Hepatic stellate cell (primary cell): ENCODE measurements around the gene TUFT1.
"Not testable (repeated sequence)": the region's sequence is repeated elsewhere in the genome, so short reads cannot be mapped to it uniquely, and the experiment has no call there.

Experiments used
- DNase-seq: peaks from one replicate; pipeline ENCODE4 v3.0.0; 2011; ENCODE audit warnings: low spot score

TUFT1 gene

DNA sequence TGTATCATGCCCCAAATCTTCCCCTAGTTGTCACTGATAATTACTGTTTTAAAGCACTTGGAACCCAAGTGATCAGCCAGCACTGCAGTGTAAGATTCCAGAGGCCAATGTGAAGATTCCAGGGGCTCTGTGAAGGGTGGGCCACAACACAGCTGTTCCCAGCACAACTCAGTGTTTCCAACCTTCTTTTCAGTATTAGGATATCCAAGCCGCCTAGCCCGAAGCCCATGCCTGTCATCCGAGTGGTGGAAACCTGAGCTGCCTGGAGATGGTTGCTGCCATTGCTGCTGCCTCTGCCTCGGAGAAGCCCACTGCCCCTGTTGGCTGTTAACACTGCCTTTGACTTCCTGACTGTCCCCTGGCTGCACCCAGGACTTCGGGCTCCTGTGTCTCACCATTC, 41.3 kb downstream of the TUFT1 start:
- no peak for DNase-seq

DNA sequence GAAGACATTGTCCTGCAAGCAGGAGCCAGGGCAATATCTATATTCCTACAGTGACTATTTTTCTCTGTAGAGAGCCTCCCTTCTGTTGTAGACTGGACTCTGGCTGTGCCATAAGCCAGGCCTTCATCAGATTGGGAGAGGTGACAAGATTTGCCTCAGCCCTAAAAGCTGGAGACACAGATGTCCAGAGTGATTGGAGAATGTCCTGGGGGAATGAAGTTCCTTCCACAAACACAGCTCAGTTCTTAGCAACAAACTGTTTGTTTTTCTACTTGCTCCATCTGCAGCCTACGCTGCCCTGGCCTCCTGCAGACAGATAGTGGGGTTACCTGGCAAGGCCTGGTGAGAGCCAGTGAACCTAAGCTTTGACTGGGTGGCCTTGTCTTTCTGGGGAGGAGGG, 41.8 kb downstream of the TUFT1 start:
- no peak for DNase-seq

DNA sequence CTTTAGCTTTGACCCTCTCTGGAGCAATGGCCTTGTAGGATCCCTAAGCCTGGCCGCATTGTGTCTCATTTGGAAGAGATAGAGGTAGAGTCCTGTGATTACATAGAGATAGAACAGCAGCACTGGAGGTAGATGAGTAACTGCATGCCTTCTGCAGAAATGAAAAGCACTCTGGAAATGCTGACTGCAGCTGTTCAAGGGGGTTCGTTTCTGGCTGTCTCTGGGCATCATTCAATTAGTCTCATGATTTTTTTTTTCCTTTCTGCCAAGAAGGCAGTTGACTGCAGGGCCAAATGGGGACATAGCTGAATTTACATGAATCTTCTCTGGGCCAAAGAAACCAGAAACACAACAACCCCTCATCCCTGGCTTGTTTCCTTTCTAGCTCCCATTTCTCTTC, 43.7 kb downstream of the TUFT1 start:
- no peak for DNase-seq

DNA sequence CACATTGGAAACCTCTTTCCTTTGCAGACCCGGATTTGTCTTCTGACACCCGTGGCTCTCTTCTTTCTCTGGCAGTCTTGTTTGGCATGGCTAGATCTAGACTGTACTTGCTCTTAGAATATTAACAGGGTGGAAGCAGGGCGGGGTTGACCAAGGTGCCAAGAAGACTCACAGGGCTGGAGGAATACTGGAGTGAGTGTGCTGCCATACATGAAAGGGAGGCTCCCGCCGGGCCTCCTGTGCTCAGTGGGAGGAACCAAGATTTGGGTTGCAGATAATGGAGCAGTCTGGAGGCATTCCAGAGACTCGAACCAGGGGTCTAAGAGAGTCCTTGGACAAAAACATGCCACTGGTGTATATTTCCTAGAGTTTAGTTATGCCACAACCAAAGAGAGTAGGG, 44.2 kb downstream of the TUFT1 start:
- DNase-seq = no peak

DNA sequence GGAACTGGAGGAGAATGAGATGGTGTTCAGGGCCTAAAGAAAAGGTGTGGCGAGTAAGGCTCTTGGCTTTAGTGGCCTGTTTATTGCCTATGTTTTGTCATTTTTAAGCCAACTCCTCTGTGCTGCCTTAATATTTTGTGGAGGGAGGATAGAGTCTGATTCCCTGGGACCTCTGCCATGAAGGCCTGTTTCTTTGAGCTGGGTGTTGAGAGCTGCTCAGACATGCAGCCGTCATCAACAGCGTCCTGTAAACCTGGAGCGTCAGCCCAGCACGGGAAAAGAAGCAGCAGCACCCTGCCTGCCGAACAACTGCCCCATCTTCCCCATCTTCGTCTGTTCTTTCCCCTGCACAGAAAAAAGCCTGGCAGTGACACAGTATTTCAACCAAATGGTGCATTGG, 44.7 kb downstream of the TUFT1 start:
- DNase-seq = no peak

DNA sequence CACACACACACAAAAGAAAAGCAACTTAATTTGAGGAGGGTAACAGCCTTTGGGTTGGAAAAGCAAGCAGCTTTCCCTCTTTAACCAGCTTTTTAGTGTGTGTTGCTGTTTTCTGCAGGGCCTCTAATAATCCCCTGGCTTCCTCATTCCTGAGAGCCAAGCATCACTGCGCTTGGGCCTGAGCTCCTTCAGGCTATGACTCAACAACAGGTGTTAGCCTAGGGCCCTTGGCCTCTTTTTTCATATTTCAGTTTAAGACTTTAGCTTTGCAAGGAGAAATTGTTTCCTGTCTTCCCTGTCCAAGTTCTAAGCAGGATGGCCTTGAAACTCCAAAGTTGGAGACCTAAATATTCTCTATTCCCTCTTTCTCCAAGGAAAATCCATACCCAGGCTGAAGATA, 45.5 kb downstream of the TUFT1 start:
- DNase-seq = peak; percentile 29

DNA sequence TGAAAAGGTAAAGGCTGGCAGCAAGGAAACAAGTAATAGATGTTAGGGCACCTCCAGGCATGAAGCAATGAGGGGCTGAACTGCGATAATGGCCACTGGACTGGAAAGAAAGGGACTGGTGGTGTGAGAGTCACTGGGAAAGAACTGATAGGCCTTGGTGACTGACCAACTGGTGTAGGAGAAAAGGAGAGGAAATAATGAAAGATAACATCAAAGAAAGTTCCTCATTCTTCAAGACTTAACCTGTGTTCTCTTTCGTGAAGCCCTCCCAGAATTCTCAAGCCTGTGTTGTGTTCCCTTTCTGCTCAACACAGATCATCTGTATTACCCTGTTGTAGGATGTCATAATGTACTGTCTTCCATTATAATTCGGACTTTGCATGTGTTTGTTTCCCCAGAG, 50.9 kb downstream of the TUFT1 start:
- DNase-seq = no peak

DNA sequence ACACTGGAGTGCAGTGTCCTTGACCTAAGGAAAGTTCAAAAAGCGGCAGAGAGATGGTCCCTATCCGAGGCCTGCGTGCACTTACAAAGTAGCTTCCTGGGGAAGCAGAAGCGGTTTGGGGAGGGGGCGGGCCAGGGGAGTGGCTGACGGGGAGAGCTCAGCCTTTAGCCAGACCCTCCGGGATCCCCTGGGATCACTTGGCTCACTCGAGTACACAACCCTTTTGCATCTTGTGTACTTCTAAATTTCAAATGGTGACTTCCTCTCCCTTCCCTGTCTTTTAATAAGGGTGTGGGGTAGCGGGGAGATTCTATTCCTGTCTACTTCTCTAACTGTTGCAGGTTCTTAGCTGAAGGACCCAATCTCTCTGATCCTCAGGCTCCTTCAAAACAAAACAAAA, 53.6 kb downstream of the TUFT1 start:
- no peak for DNase-seq

DNA sequence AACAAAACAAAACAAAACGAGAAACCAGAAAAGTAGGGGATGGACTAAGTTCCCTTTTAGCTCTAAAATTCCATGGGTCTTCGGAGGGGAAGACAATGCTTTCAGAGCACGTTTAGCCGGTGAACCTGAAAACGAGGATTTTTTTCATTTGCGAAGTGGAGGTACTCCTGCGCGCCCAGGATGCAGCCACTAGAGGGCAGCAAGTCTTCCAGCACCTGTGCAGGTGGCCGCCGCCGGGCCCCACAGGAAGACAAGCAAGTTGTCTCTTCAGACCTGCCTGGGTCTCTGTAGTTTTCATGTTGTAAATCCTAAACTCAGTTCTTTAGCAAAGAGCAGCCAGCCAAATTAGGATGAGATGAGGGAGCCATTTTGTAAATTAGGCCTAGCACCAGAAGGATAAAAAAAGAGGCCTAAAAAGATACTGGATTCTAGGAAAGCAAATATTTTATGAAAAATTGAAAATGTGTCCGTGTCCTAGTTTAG, 54.1 kb downstream of the TUFT1 start:
- DNase-seq = no peak

DNA sequence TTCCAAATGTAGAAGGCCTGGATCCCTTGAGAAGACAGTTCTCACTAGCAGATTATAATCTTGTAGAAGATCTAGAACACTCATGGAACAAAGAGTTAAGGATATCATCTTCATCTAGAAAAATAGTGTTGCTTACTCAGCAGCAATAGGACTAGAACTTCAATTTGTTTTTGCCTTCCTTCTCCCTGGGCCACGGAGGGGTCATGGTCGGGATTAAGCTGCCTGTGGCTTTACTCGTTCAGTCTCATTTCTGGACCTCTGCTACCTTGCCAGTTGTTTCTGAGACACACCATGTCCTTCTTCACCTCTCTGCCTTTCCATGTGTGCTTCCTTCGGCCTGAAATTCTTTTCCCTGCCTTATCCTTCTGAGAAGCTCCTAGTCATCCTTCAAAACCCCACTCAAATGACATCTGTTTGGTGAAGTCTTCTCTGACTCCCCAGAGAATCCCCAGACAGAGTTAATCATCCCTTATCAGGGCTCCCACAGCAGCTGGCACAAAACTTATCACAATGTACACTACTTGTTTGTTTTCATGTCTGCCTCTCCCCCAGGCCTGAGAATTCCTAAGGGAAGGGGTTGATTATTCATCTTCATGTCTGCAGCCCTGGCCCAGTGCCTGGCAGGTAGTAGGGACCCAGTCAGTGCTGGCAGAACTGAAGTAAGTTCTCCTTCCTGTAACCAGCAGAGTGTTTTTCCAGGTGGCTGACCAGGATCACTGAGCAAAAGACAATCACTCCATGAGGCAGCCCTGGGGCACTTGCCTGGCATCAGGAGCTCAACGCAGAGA, 56.3 kb downstream of the TUFT1 start:
- DNase-seq = peak; percentile 37

DNA sequence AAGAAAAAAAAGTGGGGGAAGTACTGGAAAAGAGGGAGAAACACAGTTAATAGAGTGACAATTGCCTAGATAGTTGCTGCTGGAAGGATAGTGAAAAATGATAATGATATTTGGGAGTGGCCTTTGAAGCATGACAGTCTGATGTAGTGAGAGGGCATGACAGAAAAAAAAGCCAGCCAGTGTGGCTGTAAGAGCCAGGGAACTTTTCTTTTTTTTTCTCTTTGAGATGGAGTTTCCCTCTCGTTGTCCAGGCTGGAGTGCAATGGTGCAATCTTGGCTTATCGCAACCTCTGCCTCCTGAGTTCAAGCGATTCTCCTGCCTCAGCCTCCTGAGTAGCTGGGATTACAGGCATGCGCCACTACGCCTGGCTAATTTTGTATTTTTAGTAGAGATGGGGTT, 62.4 kb downstream of the TUFT1 start:
- not testable (repeated sequence) for DNase-seq

DNA sequence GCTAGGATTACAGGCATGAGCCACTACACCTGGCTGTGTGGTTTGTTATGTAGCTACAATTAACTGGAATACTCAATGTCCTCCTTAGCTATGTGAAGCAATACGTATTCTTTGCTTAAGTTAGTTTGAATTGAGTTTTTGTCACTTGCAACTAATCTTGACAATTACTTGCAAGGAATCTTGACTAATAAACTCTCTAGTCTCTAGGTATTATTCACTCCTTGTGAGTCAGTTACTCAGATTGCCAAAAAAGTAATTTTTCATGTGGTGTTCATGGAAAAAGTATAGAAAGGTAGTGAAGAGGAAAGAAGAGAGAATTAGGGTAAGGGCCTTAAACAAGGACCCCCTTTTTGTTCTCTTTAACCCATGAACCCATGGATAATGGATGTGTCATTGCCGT, 64.2 kb downstream of the TUFT1 start:
- DNase-seq = no peak

DNA sequence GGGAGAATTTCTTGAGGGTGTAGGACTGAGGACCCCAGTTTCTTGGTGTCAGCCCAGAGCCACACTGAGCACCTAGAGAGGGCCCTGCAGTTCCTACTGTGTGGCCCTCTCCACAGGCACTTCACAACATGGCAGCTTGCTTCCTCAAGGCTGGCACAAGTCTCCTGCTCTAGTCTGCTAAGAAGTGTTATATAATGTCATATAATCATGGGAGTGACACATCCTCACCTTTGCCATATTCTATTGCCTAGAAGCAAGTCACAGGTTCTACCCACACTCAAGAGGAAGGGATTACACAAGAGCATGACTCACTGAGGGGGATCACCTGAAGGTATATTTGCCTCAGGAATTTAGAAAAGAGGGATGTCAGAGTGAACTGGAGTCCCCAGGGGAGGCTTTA, 66.3 kb downstream of the TUFT1 start:
- DNase-seq = no peak

DNA sequence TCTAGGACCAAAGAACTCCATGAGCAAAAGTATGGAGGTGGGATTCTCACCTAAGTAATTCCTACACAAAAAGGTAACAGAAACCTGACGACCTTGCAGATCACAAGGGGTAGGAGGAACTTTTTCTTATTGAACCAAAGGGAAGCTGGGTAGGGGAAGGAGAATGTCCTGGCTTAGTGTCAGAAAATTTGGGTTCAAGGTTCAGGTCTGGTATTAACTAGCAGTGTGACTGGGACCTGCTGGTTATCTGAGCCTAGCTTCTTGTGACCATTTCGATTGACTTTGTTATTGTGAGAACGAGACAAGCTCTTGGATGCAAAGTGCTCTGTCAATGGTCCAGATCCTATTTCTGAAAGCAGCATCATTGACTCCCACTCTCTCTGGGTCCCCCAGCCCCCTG, 66.7 kb downstream of the TUFT1 start:
- no peak for DNase-seq

DNA sequence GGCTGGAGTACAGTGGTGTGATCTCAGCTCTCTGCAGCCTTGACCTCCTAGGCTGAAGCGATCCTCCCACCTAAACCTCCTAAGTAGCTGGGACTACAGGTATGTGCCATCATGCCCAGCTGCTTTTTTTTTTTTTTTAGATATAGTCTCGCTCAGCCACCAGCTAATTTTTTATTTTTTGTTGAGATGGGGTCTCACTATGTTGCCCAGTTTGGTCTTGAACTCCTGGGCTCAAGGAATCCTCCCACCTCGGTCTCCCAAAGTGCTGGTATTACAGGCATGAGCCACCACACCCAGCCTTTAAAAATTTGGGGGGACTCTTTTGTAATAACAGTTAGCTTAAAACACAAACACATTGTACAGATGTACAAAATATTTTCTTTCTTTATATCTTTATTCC, 70.0 kb downstream of the TUFT1 start:
- DNase-seq = no peak

DNA sequence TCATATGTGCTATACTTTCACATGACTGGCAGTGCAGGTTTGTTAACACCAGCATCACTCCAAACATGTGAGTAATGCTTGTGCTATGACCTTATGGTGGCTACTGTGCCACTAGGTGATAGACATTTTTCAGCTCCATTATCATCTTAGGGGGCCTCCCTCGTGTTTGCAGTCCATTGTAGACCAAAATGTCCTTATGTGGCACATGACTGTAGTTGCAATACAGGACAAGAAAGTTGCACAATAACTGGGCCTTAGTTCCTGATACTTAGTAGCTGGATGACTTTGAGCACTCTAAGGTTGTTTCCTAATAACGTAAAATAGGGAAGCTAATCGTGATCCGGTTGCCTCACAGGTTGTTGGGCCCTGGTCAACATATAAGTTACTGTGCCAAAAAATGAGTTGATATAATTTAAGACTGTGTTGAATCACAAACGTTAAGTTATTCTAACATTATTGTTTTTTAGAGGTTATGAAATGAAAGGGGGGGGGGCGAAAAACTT, 71.2 kb downstream of the TUFT1 start:
- DNase-seq = no peak

DNA sequence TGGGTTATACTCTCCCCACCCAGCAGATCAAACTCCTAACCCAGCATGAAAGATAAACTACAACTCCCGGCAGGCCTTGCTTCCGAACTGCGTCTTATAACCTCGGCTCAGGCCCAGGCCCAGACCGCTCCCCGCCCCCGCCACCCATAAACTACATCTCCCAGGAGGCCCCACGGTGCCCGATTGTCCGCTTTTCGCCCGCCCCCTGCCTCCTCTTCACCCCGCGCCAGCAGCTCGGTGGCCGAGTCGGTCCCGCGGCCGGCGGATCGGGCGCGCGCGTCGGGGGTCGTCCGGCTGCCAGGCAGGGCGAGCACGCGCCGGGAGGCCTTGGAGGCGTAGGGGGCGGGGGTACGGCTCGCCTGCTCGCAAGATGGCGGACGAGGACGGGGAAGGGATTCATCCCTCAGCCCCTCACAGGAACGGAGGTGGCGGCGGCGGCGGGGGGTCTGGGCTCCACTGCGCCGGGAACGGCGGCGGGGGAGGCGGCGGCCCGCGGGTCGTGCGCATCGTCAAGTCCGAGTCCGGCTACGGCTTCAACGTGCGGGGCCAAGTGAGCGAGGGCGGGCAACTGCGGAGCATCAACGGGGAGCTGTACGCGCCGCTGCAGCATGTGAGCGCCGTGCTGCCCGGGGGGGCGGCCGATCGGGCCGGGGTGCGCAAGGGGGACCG, 71.9 kb downstream of the TUFT1 start, which contains the start of gene SNX27:
Gene SNX27, plus strand, starts transcription at position 219 of the 669 bp plus-strand sequence. Its CDS starts 152 bp downstream, at position 371.
- peak; percentile 92 for DNase-seq

DNA sequence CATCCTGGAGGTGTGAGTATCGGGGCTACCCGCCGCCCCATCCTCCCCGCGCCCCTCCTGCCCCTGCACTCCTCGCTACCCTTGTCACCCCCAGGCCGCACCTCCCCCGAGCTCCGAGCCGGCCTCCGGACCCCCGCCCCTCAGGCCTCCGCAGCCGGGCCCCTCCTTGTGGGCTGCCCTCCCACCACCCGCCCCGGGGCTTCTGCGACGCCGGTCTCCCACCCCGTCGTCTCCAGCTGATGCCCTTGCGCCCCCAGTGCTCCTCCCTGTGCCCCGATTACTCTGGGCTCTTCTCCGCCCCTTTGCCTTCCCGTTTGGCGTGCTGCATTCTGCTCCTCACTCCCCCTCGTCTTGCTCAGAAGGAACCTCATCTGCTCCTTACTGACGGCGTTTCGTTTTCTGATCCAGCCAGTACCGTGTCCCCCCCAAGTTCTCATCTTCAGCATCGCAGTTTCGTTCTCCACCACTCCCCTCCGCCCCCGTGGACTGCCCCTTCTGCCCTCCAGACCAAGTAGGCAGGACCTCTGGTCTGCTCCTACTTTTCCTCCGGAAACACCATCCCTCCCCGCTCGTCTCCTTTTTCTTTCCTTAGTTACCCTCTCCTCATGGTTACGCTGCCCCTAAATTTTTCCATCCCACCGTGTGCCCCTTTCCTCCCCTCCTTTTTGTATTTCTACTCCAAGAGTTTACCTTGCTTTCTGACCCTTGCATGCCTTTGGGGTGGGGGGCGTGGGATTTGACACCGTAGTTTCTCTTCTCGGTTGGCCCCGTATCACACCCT, 72.6 kb downstream of the TUFT1 start:
- DNase-seq = peak; percentile 37

DNA sequence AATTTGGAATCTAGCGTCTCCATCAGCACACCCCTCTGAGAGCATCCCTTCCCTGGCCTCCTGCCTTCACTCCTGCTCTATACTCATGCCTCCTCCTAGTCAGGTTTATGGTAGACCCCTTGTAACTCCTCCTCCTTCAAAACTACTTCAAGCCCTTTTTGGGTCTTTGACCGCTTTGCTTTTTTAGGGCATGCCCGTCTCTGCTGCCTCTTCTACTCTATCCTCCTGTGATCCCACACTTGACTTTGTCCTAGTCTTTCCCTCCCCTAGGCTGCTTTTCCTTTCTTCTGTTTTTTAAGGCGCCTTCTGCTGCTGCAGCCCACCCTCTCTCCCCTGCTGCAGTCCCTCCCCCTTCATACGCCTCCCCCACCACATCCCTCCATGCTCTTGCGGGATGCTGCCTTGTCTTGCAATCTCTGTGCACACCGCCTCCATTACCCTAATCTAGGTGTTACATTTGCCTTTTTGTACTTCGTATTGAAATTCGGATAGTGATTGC, 73.2 kb downstream of the TUFT1 start:
- no peak for DNase-seq

DNA sequence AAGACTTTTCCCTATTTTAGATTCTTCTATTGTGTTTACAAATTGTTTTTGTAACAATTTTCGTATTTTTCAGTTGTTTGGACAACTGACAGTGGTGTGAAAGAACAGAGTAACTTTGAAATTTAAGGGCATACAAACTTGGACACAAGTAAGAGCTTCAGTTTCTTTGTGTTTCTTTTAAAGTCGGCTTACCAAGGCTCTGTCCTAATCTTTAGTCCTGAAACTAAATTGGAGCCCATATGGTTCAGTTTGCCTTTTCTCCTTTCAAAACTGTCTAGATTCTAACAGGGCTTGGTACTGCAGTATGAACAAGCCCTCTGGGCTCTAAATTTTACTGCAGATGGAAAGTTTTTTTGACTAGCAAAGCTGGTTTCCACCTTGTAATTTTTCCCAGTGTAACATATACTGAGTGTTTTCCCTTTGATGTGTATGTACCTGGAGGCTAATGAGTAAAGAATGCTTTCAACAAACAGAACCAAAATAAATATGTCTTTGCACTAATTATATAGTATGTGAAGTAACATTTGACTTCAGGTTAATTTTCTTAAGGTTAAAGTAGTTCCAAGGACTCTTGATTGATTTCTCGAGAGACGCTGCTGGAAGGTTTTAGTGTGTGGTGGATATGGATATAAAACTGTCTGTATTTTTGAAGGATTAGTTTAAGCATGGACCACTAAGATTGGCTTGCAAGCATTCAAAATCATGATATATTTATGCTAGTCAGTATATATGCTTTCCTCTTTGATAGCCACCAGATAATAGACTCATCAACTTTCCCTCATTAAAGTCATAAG, 75.8 kb downstream of the TUFT1 start:
- no peak for DNase-seq

DNA sequence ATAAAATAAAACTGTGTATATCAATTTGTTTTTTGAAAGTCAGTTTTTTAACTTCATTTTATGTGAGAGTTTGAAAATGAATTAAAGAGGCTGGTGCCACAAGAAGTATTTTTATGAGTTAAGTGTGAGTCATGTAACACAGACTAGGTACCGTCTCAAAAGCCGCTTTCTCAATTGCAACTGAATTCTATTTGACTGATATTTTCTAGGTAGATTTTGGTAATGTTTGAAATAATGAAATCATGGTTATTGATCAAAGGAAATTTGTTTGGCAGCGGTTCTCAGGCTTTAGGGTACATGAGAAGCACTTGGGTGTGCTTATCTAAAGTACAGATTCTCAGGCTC, 76.4 kb downstream of the TUFT1 start:
- DNase-seq = no peak

DNA sequence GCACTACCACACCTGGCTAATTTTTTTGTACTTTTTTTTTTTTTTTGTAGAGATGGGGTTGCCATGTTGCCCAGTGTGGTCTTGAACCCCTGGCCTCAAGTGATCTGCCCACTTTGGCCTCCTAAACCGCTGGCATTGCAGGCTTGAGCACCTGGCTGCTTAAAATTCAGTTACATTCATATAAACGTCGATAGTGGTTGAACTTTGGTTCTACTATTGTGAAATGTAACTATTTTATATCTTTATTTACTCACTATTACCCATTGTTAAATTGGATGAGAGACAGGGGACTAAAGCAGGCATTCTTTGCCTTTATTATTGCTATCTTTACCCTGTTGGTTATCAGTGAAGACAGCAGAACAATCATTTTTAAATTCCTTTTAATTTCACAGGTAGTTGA, 77.9 kb downstream of the TUFT1 start:
- DNase-seq = no peak
